Activated T-cell treated with anti-CD3 and anti-CD28 coated beads for 1 hour (primary cell): ENCODE data around the gene C22orf15.
A peak's percentile ranks its signal among the peaks of the same experiment; 100 is the strongest.

Experiments
- DNase-seq: peaks from one replicate; pipeline ENCODE4 v3.0.0-alpha.2; 2020; ENCODE audit warnings: low read depth

C22orf15 gene

GRCh38 chr22:23773483-23774113, 10.8 kb downstream of the C22orf15 start:
- no peak for DNase-seq

- no peak for DNase-seq
These were observed 11.5 kb downstream of the C22orf15 start for GRCh38 chr22:23774114-23774921.

- no peak for DNase-seq
These were observed 12.2 kb downstream of the C22orf15 start for GRCh38 chr22:23774922-23775436.

- no peak for DNase-seq
These were observed 13.1 kb downstream of the C22orf15 start for GRCh38 chr22:23775779-23776375.

GRCh38 chr22:23777776-23778576, 15.2 kb downstream of the C22orf15 start:
- no peak for DNase-seq

- DNase-seq, result no peak
These were observed 15.7 kb downstream of the C22orf15 start for GRCh38 chr22:23778577-23778900.

- no peak for DNase-seq
These were observed 16.3 kb downstream of the C22orf15 start for GRCh38 chr22:23779083-23779482.

GRCh38 chr22:23779731-23780130, 16.9 kb downstream of the C22orf15 start:
- DNase-seq, result no peak

- no peak for DNase-seq
These were observed 17.5 kb downstream of the C22orf15 start for GRCh38 chr22:23780146-23780748.

- no peak for DNase-seq
These were observed 18.3 kb downstream of the C22orf15 start for GRCh38 chr22:23781065-23781464.

- no peak for DNase-seq
These were observed 18.9 kb downstream of the C22orf15 start for GRCh38 chr22:23781511-23782183.

GRCh38 chr22:23782252-23782651, 19.5 kb downstream of the C22orf15 start:
- DNase-seq, result no peak

GRCh38 chr22:23782703-23783102, 19.9 kb downstream of the C22orf15 start:
- DNase-seq, result no peak

GRCh38 chr22:23783265-23784150, 20.7 kb downstream of the C22orf15 start:
- DNase-seq, result no peak

GRCh38 chr22:23784215-23784732, 21.5 kb downstream of the C22orf15 start:
- no peak for DNase-seq

GRCh38 chr22:23786261-23786710, 23.5 kb downstream of the C22orf15 start:
- no peak for DNase-seq

GRCh38 chr22:23786752-23787599, 24.2 kb downstream of the C22orf15 start, which contains the start of gene SMARCB1:
Gene SMARCB1 (plus strand): TSS chr22:23786966. CDS start chr22:23787170, 204 bp downstream.
- DNase-seq, result peak; percentile 93

- no peak for DNase-seq
These were observed 24.8 kb downstream of the C22orf15 start for GRCh38 chr22:23787600-23787896.

- no peak for DNase-seq
These were observed 25.1 kb downstream of the C22orf15 start for GRCh38 chr22:23787910-23788309.
